CD4-positive, alpha-beta T cell (primary cell): ENCODE data around the gene UQCRHL. TPM values are rescaled to one million over a fixed set of nuclear protein-coding genes. Genes with fewer than 3 reads are reported as not detected.
"Not testable (repeated sequence)": the region's sequence is repeated elsewhere in the genome, so short reads cannot be mapped to it uniquely, and the experiment has no call there.

Experiments used
- ATAC-seq: fragments of 200-7000 bp; cut with Tn5 transposase; one replicate; pipeline ENCODE4 v1.10.0; 2022; ENCODE audit warnings: mild to moderate bottlenecking; ENCODE audit not compliant: poor library complexity
- CTCF ChIA-PET: fragments of 350-600 bp; sonication (Branson Sonifier 250); formaldehyde crosslinking; loops from one replicate; lab custom pipeline; 2021; ENCODE audit warnings: antibody characterized with exemption, inconsistent platforms; lab: Charles Lee
- POLR2A ChIA-PET: fragments of 350-600 bp; sonication (Branson Sonifier 250); formaldehyde crosslinking; loops from one replicate; lab custom pipeline; 2021; ENCODE audit warnings: antibody characterized with exemption, inconsistent platforms; lab: Charles Lee
- DNase-seq, 14 experiments: peaks; one replicate each; pipeline ENCODE4 v3.0.0-alpha.2; 2013 to 2020; ENCODE audit warnings: mixed read lengths in 2 of 14
- H3K27ac ChIP-seq, 2 donors: one replicate each; pipeline versions ENCODE4 v1.5.1 to v1.7.0; 2013; ENCODE audit warnings: low read length in 2 of 2, low read depth in 1 of 2, mild to moderate bottlenecking in 1 of 2
- H3K27me3 ChIP-seq, 2 experiments: 1 replicate in 1 of 2; 2 replicates in 1 of 2; pipeline versions ENCODE4 v1.6.1 to v1.7.0; 2013; ENCODE audit warnings: low read length in 2 of 2, control low read depth in 1 of 2, mild to moderate bottlenecking in 1 of 2, moderate library complexity in 1 of 2; ENCODE audit not compliant: insufficient read depth in 2 of 2, control insufficient read depth in 1 of 2
- H3K36me3 ChIP-seq: one replicate; pipeline ENCODE4 v1.6.1; 2013; ENCODE audit warnings: low read length, control low read depth; ENCODE audit not compliant: insufficient read depth
- H3K4me1 ChIP-seq: one replicate; pipeline ENCODE4 v1.6.1; 2013; ENCODE audit warnings: low read length, control low read depth; ENCODE audit not compliant: insufficient read depth
- H3K4me3 ChIP-seq: one replicate; pipeline ENCODE4 v1.5.1; 2013; ENCODE audit warnings: mild to moderate bottlenecking, low read length, moderate library complexity
- H3K9me3 ChIP-seq, 2 experiments: 1 replicate in 1 of 2; 2 replicates in 1 of 2; pipeline versions ENCODE4 v1.6.1 to v1.7.0; 2013; ENCODE audit warnings: low read length in 2 of 2, mild to moderate bottlenecking in 2 of 2, control low read depth in 1 of 2, moderate library complexity in 1 of 2; ENCODE audit not compliant: control insufficient read depth in 1 of 2, insufficient read depth in 1 of 2
- H3K27ac Mint-ChIP-seq: one replicate; pipeline ENCODE4 v1.8.0; 2020; ENCODE audit warnings: mixed read lengths
- H3K27me3 Mint-ChIP-seq: one replicate; pipeline ENCODE4 v1.8.0; 2021; ENCODE audit warnings: mixed read lengths
- H3K36me3 Mint-ChIP-seq: one replicate; pipeline ENCODE4 v1.8.0; 2021; ENCODE audit warnings: low read depth, mixed read lengths
- H3K4me1 Mint-ChIP-seq: one replicate; pipeline ENCODE4 v1.8.0; 2021; ENCODE audit warnings: low read depth, mixed read lengths
- H3K4me3 Mint-ChIP-seq: one replicate; pipeline ENCODE4 v1.8.0; 2020; ENCODE audit warnings: mild to moderate bottlenecking, mixed read lengths
- H3K9me3 Mint-ChIP-seq: one replicate; pipeline ENCODE4 v1.8.0; 2020; ENCODE audit warnings: mixed read lengths
- intact Hi-C, 2 experiments: fragments of 100-400 bp; cut with DNase I in 1 of 2; cut with micrococcal nuclease in 1 of 2; formaldehyde crosslinking; loops; one replicate each; pipeline versions ENCODE4 v1.15.1 to v1.9.0; 2023 to 2025; cut with DNase I, micrococcal nuclease
- total RNA-seq, 174 experiments: library from RNA in 2 of 174; stranded (reverse) in 2 of 174; gene quantifications; one replicate each; pipeline ENCODE4 v1.2.3 and lab custom pipeline; 2021 to 2026
- TF ChIP-seq, protein P1 (sequence below): fragments of 200-600 bp; IDR thresholded peaks from one replicate; pipeline ENCODE4 v1.8.0; 2022; ENCODE audit warnings: antibody characterized with exemption, mild to moderate bottlenecking

UQCRHL gene
- total RNA-seq, 2 experiments from 2014 or later: 0.25 to 0.69 TPM

DNA sequence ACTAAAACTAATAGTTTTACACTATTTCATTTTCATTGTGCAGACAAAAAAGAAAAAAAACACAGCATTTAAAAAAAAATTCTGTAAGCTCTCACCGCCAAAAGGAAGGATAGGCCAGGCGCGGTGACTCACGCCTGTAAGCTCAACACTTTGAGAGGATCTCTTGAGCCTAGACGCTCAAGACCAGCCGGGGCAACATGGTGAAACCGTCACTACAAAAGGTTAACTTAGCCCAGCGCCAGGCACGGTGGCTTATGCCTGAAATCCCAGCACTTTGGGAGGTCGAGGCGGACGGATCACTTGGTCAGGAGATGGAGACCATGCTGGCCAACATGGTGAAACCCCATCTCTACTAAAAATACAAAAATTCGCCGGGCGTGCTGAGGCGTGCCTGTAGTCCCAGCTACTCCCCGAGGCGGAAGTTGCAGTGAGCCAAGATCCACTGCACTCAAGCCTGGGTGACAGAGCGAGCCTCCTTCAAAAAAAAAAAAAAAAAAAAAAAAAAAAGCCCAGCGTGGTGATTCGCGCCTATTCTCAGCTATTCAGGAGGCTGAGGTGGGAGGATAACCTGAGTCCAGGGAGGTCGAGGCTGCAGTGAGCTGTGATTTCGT lies 25.7 kb upstream of the UQCRHL start:
- Mint-ChIP-seq H3K9me3 (no peaks in the 10 kb centered on the region), H3K36me3 (peaks cover 25% of the 10 kb centered on the region), H3K4me1 (peaks cover 42% of the 10 kb centered on the region), H3K4me3 (peak overlapping the region; percentile 98), H3K27me3 (no peaks in the 10 kb centered on the region), H3K27ac (peak overlapping the region; percentile 99)
- POLR2A ChIA-PET: interaction anchor here (0.7 to 7.0 kb wide), 27 partner anchors 10 to 1072 kb away, joined by 3 to 518 read pairs (median 5); partner anchors contain the start of genes DNAJC16, NECAP2, SPEN and ZBTB17
- CTCF ChIA-PET: interaction anchor here (0.7 to 3.3 kb wide), 9 partner anchors 9 to 196 kb away, joined by 3 to 26 read pairs (median 4); partner anchors contain the start of genes SPEN and ZBTB17
- DNase-seq: peak; percentile 24 to 87 (median 52)
- peaks cover 0 to 4% of the 10 kb centered on the region in 2 experiments for H3K9me3 ChIP-seq
- H3K4me1 ChIP-seq: peaks cover 41% of the 10 kb centered on the region
- intact Hi-C loops: loop anchor here (2.0 to 5.0 kb wide), 5 partner anchors 16 to 306 kb away; partner anchors contain the start of genes DNAJC16 (in 1 of the 2) and ZBTB17 (in 1 of the 2)
- ATAC-seq: peak; percentile 10
- H3K4me3 ChIP-seq: peak overlapping the region; percentile 70
- TF ChIP-seq, protein P1, sequence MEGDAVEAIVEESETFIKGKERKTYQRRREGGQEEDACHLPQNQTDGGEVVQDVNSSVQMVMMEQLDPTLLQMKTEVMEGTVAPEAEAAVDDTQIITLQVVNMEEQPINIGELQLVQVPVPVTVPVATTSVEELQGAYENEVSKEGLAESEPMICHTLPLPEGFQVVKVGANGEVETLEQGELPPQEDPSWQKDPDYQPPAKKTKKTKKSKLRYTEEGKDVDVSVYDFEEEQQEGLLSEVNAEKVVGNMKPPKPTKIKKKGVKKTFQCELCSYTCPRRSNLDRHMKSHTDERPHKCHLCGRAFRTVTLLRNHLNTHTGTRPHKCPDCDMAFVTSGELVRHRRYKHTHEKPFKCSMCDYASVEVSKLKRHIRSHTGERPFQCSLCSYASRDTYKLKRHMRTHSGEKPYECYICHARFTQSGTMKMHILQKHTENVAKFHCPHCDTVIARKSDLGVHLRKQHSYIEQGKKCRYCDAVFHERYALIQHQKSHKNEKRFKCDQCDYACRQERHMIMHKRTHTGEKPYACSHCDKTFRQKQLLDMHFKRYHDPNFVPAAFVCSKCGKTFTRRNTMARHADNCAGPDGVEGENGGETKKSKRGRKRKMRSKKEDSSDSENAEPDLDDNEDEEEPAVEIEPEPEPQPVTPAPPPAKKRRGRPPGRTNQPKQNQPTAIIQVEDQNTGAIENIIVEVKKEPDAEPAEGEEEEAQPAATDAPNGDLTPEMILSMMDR: no peak
- no peaks in the 10 kb centered on the region for H3K36me3 ChIP-seq
- no peaks in the 10 kb centered on the region for H3K27me3 ChIP-seq
- peak overlapping the region in 1 of 2 donors; percentile 99 for H3K27ac ChIP-seq

DNA sequence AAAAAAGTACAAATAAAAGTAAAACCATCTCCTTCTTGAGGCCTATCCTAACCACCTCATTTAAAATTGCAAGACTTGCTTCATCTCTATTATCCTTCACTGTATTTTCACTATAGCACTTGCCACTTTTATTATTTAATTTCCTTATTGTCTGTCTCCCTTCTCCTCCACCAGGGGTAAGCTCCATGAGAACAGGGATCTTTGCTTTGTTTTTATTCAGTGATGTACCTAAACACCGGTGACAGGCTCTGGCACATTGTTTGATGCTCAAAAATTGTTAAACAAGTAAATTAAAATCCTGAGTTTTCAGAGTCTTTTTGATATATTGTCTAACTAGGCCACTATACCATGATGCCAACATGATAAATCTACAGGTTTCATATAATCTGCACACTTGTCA lies 22.8 kb upstream of the UQCRHL start:
- Histone ChIP-seq H3K9me3 (no peaks in the 10 kb centered on the region), H3K4me1 (peaks cover 24% of the 10 kb centered on the region), H3K36me3 (no peaks in the 10 kb centered on the region), H3K4me3 (no peak overlapping the region), H3K27me3 (no peaks in the 10 kb centered on the region), H3K27ac (no peak overlapping the region)
- peak overlapping the region; percentile 54 for H3K27ac Mint-ChIP-seq
- DNase-seq: no peak
- peaks cover 35% of the 10 kb centered on the region for H3K4me1 Mint-ChIP-seq
- intact Hi-C loops: loop anchor here (5.0 kb wide), 4 partner anchors 52 to 303 kb away; partner anchors contain the start of genes DNAJC16 (in 1 of the 2) and ZBTB17 (in 1 of the 2)
- H3K9me3 Mint-ChIP-seq: no peaks in the 10 kb centered on the region
- TF ChIP-seq, protein P1: no peak
- ATAC-seq: no peak
- POLR2A ChIA-PET: interaction anchor here (1.1 kb wide), 1 partner anchor 17 kb away, joined by 4 read pairs; the partner anchor contains the start of gene SPEN
- CTCF ChIA-PET: interaction anchor here (1.1 kb wide), 1 partner anchor 15 kb away, joined by 3 read pairs; no protein-coding TSS in a partner anchor
- H3K36me3 Mint-ChIP-seq: peaks cover 16% of the 10 kb centered on the region
- H3K4me3 Mint-ChIP-seq: peak overlapping the region; percentile 17
- H3K27me3 Mint-ChIP-seq: no peaks in the 10 kb centered on the region

- peaks cover 35% of the 10 kb centered on the region for H3K4me1 Mint-ChIP-seq
- POLR2A ChIA-PET: interaction anchor here (1.4 kb wide), 1 partner anchor 20 kb away, joined by 3 read pairs; no protein-coding TSS in a partner anchor
- H3K36me3 ChIP-seq, DNase-seq, H3K27ac Mint-ChIP-seq, H3K27me3 ChIP-seq, H3K4me3 Mint-ChIP-seq, intact Hi-C loops, CTCF ChIA-PET, H3K27me3 Mint-ChIP-seq, H3K27ac ChIP-seq, ATAC-seq, H3K4me3 ChIP-seq, H3K9me3 ChIP-seq, H3K36me3 Mint-ChIP-seq, H3K9me3 Mint-ChIP-seq: not testable (repeated sequence)
- H3K4me1 ChIP-seq: peaks cover 17% of the 10 kb centered on the region
These were observed 21.5 kb upstream of the UQCRHL start for GRCh38 chr1:15828931-15829330.

DNA sequence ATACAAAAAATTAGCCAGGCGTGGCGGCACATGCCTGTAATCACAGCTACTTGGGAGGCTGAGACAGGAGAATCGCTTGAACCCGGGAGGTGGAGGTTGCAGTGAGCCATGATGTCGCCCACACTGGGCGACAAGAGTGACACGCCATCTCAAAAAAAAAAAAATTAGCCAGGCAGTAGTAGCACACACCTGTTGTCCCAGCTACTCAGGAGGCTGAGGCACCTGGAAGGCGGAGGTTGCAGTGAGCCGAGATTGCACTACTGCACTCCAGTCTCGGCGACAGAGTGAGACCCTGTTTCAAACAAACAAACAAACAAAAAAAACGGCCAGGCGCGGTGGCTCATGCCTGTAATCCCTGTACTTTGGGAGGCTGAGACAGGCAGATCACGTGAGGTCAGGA lies 20.1 kb upstream of the UQCRHL start:
- POLR2A ChIA-PET: interaction anchor here (0.9 kb wide), 1 partner anchor 20 kb away, joined by 4 read pairs; the partner anchor contains the start of gene SPEN

More for the DNA sequence above, 20.1 kb upstream of the UQCRHL start:
- peaks cover 29% of the 10 kb centered on the region for H3K4me1 Mint-ChIP-seq
- H3K4me3 Mint-ChIP-seq, H3K4me3 ChIP-seq, intact Hi-C loops, H3K27ac Mint-ChIP-seq, H3K36me3 Mint-ChIP-seq, H3K36me3 ChIP-seq, ATAC-seq, H3K9me3 ChIP-seq, H3K27ac ChIP-seq, H3K9me3 Mint-ChIP-seq, CTCF ChIA-PET, H3K27me3 Mint-ChIP-seq, H3K27me3 ChIP-seq, DNase-seq: not testable (repeated sequence)
- peaks cover 13% of the 10 kb centered on the region for H3K4me1 ChIP-seq
